A549 treated with GW870086 at 1 μM for 4 hours (cell line): ENCODE measurements around the gene ATOSB. TPM values are rescaled to one million over a fixed set of nuclear protein-coding genes. Genes with fewer than 3 reads are reported as not detected.

Experiments used
- total RNA-seq: library from RNA; stranded (reverse); fragments of 200-300 nt; extraction: Qiagen RNA extraction; gene quantifications from 5 replicates; pipeline ENCODE4 v1.2.3, GENCODE V29; 2022; ENCODE audit warnings: low read depth

The ATOSB gene
- total RNA-seq, result 8.1 to 13.4 TPM (median 10.5 TPM) in 5 replicates

GRCh38 chr9:35115680-35116538, at the start of gene ATOSB:
TSS of gene ATOSB (minus strand) at chr9:35115862. CDS start at chr9:35108274, 7,588 bp downstream.

GRCh38 chr9:35161713-35162604, 46.3 kb upstream of the ATOSB start, which contains the start of gene UNC13B:
TSS of gene UNC13B (plus strand) at chr9:35162009. CDS start at chr9:35162284, 275 bp downstream.

GRCh38 chr9:35102769-35103659, 12.6 kb downstream of the ATOSB start, which contains the start of gene STOML2:
TSS of gene STOML2 (minus strand) at chr9:35103131. CDS start at chr9:35103094, 37 bp downstream.

GRCh38 chr9:35096035-35096849, 19.4 kb downstream of the ATOSB start, which contains the start of gene PIGO:
TSS of gene PIGO (minus strand) at chr9:35096591. CDS start at chr9:35095565, 1,026 bp downstream.

GRCh38 chr9:35079426-35080341, 36.0 kb downstream of the ATOSB start, which contains the start of gene FANCG:
TSS of gene FANCG (minus strand) at chr9:35079942. CDS start at chr9:35079524, 418 bp downstream.

GRCh38 chr9:35072461-35073278, 43.0 kb downstream of the ATOSB start, which contains the start of gene VCP:
TSS of gene VCP (minus strand) at chr9:35072625. CDS start at chr9:35072353, 272 bp downstream.

Other genes starting within 250 kb of the ATOSB start
- 0.07 to 0.29 TPM (median 0.16 TPM) in 5 replicates for gene PHF24, start 157.6 kb downstream of the ATOSB start, total RNA-seq
- 7.7 to 9.8 TPM (median 9.6 TPM) in 5 replicates for gene DNAJB5, start 126.1 kb downstream of the ATOSB start, total RNA-seq
- gene VCP, start 43.2 kb downstream of the ATOSB start, total RNA-seq, result 266 to 301 TPM (median 280 TPM) in 5 replicates
- gene FANCG, start 35.9 kb downstream of the ATOSB start, total RNA-seq, result 34.6 to 51.4 TPM (median 50.5 TPM) in 5 replicates
- 41.0 to 59.8 TPM (median 50.6 TPM) in 5 replicates for gene PIGO, start 19.3 kb downstream of the ATOSB start, total RNA-seq
- gene STOML2, start 12.7 kb downstream of the ATOSB start, total RNA-seq, result 226 to 272 TPM (median 253 TPM) in 5 replicates
- gene UNC13B, start 46.1 kb upstream of the ATOSB start, total RNA-seq, result 8.6 to 11.2 TPM (median 10.1 TPM) in 5 replicates